ENCODE results near the gene SYTL2. TPM values are rescaled to one million over a fixed set of nuclear protein-coding genes. Genes with fewer than 3 reads are reported as not detected.
A peak's percentile ranks its signal among the peaks of the same experiment; 100 is the strongest.
"Not testable (repeated sequence)": the region's sequence is repeated elsewhere in the genome, so short reads cannot be mapped to it uniquely, and the experiment has no call there.

Gene SYTL2, protein sequence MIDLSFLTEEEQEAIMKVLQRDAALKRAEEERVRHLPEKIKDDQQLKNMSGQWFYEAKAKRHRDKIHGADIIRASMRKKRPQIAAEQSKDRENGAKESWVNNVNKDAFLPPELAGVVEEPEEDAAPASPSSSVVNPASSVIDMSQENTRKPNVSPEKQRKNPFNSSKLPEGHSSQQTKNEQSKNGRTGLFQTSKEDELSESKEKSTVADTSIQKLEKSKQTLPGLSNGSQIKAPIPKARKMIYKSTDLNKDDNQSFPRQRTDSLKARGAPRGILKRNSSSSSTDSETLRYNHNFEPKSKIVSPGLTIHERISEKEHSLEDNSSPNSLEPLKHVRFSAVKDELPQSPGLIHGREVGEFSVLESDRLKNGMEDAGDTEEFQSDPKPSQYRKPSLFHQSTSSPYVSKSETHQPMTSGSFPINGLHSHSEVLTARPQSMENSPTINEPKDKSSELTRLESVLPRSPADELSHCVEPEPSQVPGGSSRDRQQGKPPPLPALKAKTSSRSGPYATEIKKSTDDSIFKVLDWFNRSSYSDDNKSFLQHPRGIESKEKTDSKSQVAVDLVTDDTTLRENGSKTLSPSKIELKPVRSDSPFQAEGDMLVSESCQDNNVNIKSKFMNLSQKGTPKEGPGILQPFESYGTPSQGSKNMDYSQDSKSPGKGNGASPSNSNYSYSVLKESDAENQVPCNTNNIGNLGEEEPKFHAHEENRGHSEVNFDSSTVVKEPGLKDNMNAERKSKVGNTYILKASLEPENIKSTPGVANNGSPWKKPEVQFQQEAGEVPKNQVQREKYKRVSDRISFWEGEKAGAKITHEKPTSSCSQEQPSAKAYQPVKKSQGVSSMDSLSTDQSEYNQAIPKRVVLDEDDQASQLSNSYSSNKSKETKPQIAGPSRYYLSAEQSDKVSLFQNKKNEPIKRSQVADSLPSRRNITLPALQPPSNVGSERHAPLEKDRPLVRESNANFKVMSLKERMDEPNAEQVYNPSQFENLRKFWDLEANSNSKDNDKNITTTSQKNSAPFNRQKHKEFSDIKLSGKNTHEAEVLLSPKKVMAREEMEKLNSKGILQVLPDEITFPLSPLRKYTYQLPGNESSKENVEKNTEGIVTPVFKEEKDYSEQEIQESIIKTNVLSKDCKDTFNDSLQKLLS (N-terminal part only)
- 5.6 and 25.7 TPM in 2 replicates for total RNA-seq

DNA sequence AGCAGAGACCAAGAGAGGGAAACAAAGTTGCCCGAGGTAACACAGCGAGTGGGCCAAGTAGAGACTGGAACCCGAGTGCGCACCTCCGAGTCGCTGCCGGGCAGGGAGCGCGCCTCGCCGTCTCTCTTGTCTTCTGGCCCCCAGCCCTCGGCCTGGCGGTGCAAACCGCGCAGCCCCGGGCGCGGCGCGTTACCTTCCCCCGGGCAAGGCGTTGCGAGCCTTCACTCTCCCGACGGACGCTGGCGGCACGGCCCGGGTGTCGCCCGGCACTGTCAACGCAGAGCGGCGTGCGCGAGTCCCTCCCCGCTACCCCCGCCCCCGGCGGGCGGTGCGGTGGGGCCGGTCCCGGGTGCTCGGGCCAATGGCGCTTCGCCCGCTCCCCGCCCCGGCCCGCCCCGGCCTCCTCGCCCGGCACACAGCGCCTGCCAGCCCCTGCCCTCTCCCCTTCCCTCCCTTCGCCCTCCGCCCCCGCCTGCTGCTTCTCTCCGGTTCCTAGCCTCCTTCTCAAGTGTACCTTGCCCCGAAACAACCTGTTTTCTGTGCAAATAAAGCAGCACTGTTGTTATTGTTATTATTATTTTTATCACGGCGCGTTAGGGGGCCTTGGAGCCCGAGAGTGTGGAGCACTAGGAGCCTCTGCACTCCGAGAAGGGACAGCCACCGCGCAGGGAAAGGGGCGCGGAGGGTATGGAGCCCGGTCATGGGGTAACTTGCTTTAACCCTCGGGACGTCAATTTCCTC, at the start of gene SYTL2:
SYTL2 (minus strand) TSS at position 271 of the 741 bp plus-strand sequence. CDS start 53,416 bp downstream, outside the sequence.
- no peak for DNase-seq (ENCODE audit: low read depth)
- TF ChIP-seq, protein P1, sequence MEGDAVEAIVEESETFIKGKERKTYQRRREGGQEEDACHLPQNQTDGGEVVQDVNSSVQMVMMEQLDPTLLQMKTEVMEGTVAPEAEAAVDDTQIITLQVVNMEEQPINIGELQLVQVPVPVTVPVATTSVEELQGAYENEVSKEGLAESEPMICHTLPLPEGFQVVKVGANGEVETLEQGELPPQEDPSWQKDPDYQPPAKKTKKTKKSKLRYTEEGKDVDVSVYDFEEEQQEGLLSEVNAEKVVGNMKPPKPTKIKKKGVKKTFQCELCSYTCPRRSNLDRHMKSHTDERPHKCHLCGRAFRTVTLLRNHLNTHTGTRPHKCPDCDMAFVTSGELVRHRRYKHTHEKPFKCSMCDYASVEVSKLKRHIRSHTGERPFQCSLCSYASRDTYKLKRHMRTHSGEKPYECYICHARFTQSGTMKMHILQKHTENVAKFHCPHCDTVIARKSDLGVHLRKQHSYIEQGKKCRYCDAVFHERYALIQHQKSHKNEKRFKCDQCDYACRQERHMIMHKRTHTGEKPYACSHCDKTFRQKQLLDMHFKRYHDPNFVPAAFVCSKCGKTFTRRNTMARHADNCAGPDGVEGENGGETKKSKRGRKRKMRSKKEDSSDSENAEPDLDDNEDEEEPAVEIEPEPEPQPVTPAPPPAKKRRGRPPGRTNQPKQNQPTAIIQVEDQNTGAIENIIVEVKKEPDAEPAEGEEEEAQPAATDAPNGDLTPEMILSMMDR (conservative IDR thresholded peaks at IDR 0.05; ENCODE audit: low read depth, low read length) = no peak
- H3K4me3 ChIP-seq (ENCODE audit: low read depth, low read length) = peak within 1 kb of the TSS; percentile 63

DNA sequence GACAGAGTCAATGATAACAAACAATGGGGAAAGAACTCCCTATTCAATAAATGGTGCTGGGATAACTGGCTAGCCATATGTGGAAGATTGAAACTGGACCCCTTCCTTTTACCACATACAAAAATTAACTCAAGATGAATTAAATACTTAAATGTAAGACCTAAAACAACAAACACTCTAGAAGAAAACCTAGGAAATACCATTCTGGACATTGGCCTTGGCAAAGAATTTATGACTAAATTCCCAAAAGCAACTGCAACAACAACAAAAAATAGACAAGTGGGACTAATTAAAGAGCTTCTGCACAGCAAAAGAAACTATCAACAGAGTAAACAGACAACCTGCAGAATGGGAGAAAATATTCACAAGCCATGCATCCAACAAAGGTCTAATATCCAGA, 48.6 kb upstream of the SYTL2 start:
- DNase-seq (ENCODE audit: low read depth); H3K4me3 ChIP-seq (ENCODE audit: low read depth, low read length): not testable (repeated sequence)

DNA sequence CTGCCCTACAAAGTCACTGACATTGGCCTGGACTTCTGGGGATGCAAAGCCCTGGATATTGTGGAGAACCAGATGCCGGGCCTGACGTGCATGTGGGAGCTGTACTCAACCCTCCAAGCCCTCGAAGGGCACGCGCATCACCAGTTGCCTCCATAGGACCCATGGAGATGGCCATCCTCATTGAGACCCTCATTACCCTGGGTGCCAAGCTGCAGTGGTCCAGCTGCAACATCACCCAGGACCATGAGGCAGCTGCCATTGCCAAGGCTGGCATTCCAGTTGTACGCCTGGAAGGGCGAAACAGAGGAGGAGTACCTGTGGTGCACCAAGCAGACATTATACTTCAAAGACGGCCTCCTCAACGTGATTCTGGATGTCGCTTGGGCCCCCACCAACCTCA, 46.2 kb upstream of the SYTL2 start:
- TF ChIP-seq, protein P1 (conservative IDR thresholded peaks at IDR 0.05; ENCODE audit: low read depth, low read length) = no peak
- no peak for DNase-seq (ENCODE audit: low read depth)
- H3K4me3 ChIP-seq (ENCODE audit: low read depth, low read length) = no peak overlapping the region

DNA sequence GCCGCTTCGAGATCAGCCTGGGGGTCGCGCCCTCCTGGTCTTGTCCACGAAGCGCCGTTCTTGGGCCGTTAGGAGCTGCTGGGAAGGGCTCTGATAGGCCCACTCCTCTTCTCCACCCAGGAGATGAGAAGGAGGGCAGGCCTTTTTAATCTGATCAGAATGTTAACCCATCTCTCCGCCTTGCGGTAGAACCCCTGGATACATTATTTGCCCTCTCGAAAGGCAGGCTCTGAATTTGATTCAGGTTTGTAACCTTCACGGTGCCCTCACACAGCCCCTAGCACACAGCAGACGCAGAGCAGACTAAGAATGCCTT, 44.4 kb upstream of the SYTL2 start, which contains the start of gene CCDC83:
CCDC83 (plus strand) TSS at position 43 of the 316 bp plus-strand sequence. CDS start 9,741 bp downstream, outside the sequence.
- no peak for DNase-seq (ENCODE audit: low read depth)
- peak within 1 kb of the TSS; percentile 65 for H3K4me3 ChIP-seq (ENCODE audit: low read depth, low read length)
- TF ChIP-seq, protein P1 (conservative IDR thresholded peaks at IDR 0.05; ENCODE audit: low read depth, low read length) = no peak

DNA sequence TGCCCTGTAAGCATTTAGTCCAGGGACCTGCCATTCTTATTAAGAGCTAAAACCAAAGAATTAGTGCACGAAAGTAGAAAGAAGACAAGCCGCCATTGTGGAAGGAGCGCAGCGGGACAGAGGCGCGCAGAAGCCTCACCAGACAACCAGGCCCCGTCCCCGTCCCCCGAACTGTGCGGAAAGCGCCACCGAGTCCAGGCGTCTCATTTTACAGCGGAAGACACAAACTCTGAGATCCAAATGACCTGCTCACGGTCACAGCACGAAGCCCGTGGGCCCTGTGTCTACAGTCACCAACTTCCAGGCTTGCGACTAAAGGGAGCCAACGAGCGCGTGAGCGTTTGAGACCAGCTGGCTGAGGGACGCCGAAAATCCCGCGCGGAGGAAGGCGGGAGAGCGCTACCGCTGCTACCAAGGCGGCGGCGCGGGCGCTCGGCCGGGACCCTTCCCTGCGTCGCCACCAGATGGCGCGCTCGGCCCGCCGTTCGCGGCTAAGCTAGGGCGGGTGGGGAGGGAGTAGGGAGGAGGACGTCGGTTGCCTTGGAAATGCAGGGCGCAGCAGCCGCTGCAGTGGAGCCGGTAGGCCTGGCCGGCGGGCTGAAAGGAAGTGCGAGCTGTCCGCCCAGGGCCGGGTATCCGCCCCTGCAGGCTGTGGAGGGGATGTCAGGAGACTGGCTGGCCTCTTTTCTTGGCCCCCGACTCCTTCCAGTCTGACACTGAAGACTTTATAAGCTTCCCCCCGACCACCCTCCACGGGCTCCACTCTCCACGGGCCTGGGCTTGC, 43.8 kb upstream of the SYTL2 start:
- peak; percentile 23 for DNase-seq (ENCODE audit: low read depth)
- peak overlapping the region; percentile 65 for H3K4me3 ChIP-seq (ENCODE audit: low read depth, low read length)
- TF ChIP-seq, protein P1 (conservative IDR thresholded peaks at IDR 0.05; ENCODE audit: low read depth, low read length) = peak; percentile 58

DNA sequence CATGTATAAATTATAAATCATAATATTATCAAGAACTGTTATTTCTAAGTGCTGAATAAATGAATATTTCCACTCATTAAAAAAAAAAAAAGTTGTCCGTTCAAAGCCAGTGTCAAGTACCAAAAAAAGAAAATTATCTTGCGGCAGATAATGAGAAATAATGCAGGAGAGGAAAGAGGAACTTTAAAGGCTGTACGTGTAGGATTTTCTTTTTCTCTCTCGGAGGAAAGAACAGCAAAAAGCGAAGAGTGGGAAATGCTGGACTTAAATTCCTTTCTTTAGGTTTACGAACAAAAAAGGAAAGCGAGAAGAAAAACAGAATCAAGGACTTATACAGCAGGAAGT, 43.2 kb upstream of the SYTL2 start:
- TF ChIP-seq, protein P1 (conservative IDR thresholded peaks at IDR 0.05; ENCODE audit: low read depth, low read length) = no peak
- H3K4me3 ChIP-seq (ENCODE audit: low read depth, low read length) = peak overlapping the region; percentile 65
- peak; percentile 0 for DNase-seq (ENCODE audit: low read depth)

DNA sequence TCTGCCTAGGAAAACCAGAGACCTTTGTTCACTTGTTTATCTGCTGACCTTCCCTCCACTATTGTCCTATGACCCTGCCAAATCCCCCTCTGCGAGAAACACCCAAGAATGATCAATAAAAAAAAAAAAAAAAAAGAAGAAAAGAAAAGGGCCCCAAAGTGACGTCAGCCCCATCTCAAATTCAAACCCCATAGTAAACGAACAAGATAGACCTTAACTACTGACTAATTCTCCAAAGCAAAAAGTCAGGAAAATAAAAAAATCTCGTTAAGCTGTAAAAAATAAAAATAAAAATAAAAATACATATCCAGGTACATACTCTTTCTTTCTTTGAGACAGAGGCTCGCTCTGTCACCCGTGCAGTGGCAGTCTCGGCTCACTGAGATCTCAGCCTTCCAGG, 42.6 kb upstream of the SYTL2 start:
- not testable (repeated sequence) for H3K4me3 ChIP-seq (ENCODE audit: low read depth, low read length); DNase-seq (ENCODE audit: low read depth)

DNA sequence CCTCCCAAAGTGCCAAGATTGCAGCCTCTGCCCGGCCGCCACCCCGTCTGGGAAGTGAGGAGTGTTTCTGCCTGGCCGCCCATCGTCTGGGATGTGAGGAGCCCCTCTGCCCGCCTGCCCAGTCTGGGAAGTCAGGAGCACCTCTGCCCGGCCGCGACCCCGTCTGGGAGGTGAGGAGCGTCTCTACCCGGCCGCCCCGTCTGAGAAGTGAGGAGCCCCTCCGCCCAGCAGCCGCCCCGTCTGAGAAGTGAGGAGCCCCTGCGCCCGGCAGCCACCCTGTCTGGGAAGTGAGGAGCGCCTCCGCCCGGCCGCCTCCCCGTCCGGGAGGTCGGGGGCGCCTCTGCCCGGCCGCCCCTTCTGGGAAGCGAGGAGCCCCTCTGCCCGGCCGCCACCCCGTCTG, 41.8 kb upstream of the SYTL2 start:
- H3K4me3 ChIP-seq (ENCODE audit: low read depth, low read length); DNase-seq (ENCODE audit: low read depth): not testable (repeated sequence)

All from epithelial cell of proximal tubule (primary cell).